Measurements from ENCODE around the gene SRMS. TPM values are rescaled to one million over a fixed set of nuclear protein-coding genes. Genes with fewer than 3 reads are reported as not detected.

The SRMS gene
- polyA plus RNA-seq (ENCODE audit: insufficient read length), result not detected

GRCh38 chr20:63547725-63548480, at the start of gene SRMS:
SRMS (minus strand) TSS chr20:63547749; CDS start chr20:63547463, 286 bp downstream.
- no peak for DNase-seq

GRCh38 chr20:63596423-63596822, 48.9 kb upstream of the SRMS start:
- no peak for DNase-seq

GRCh38 chr20:63595416-63596127, 48.0 kb upstream of the SRMS start:
- DNase-seq, result no peak

GRCh38 chr20:63594043-63594561, 46.6 kb upstream of the SRMS start:
- DNase-seq, result peak; percentile 39

GRCh38 chr20:63592661-63593060, 45.1 kb upstream of the SRMS start:
- no peak for DNase-seq

- DNase-seq, result no peak
Observed at GRCh38 chr20:63591786-63592355, 44.3 kb upstream of the SRMS start.

GRCh38 chr20:63591147-63591533, 43.6 kb upstream of the SRMS start:
- DNase-seq, result no peak

- no peak for DNase-seq
Observed at GRCh38 chr20:63590218-63591146, 42.9 kb upstream of the SRMS start.

GRCh38 chr20:63589261-63590217, 42.0 kb upstream of the SRMS start:
- DNase-seq, result no peak

- DNase-seq, result no peak
Observed at GRCh38 chr20:63588641-63589041, 41.1 kb upstream of the SRMS start.

- DNase-seq, result no peak
Observed at GRCh38 chr20:63587776-63588591, 40.4 kb upstream of the SRMS start.

GRCh38 chr20:63587256-63587655, 39.7 kb upstream of the SRMS start:
- no peak for DNase-seq

- DNase-seq, result no peak
Observed at GRCh38 chr20:63586797-63587196, 39.2 kb upstream of the SRMS start.

- DNase-seq, result no peak
Observed at GRCh38 chr20:63585616-63586565, 38.3 kb upstream of the SRMS start.

- DNase-seq, result no peak
Observed at GRCh38 chr20:63582382-63583063, 35.0 kb upstream of the SRMS start.

GRCh38 chr20:63580796-63581461, 33.4 kb upstream of the SRMS start:
- DNase-seq, result no peak

GRCh38 chr20:63579017-63579694, 31.6 kb upstream of the SRMS start:
- DNase-seq, result no peak

Data from hindlimb muscle (tissue), 1 donor.